ENCODE measurements around the gene APOL4. TPM values are rescaled to one million over a fixed set of nuclear protein-coding genes. Genes with fewer than 3 reads are reported as not detected.

Gene APOL4
- total RNA-seq, 1 donor from 2014 or later, result not detected

GRCh38 chr22:36213586-36213985 lies 12.0 kb upstream of the APOL4 start:
- no peak overlapping the region for H3K9ac ChIP-seq (ENCODE audit: low read length)
- no peak overlapping the region for H3K27ac Mint-ChIP-seq (ENCODE audit: unreplicated experiment)

GRCh38 chr22:36212901-36213300 lies 11.3 kb upstream of the APOL4 start:
- H3K9me3 ChIP-seq (ENCODE audit: insufficient read depth, low read depth, low read length), result no peaks in the 10 kb centered on the region
- no peak overlapping the region for H3K27ac ChIP-seq (ENCODE audit: low read depth, low read length)
- Mint-ChIP-seq H3K4me1 (ENCODE audit: low read depth, unreplicated experiment) (peaks cover 2% of the 10 kb centered on the region), H3K9me3 (ENCODE audit: unreplicated experiment) (peaks cover 19% of the 10 kb centered on the region), H3K27me3 (ENCODE audit: low read depth, unreplicated experiment) (peaks cover 49% of the 10 kb centered on the region), H3K36me3 (ENCODE audit: low read depth, unreplicated experiment) (peaks cover 9% of the 10 kb centered on the region), H3K4me3 (ENCODE audit: unreplicated experiment) (no peak overlapping the region), H3K27ac (ENCODE audit: unreplicated experiment) (no peak overlapping the region)
- peaks cover 36% of the 10 kb centered on the region for H3K27me3 ChIP-seq (ENCODE audit: insufficient read depth, low read length)
- FAIRE-seq, result no peak
- H2AFZ ChIP-seq (ENCODE audit: low read depth, low read length), result no peak overlapping the region
- H3K36me3 ChIP-seq (ENCODE audit: insufficient read depth, low read length), result no peaks in the 10 kb centered on the region
- no peak overlapping the region for H3K9ac ChIP-seq (ENCODE audit: low read length)
- no peak for DNase-seq (ENCODE audit: low read depth)
- TF ChIP-seq CTCF (IDR thresholded peaks at IDR 0.05; ENCODE audit: insufficient read depth, low read depth, low read length) (no peak), EZH2 (IDR thresholded peaks at IDR 0.05; ENCODE audit: insufficient read depth, low read length) (no peak)
- peaks cover 8% of the 10 kb centered on the region for H3K4me1 ChIP-seq (ENCODE audit: insufficient read depth, low read length)
- H4K20me1 ChIP-seq (ENCODE audit: insufficient read depth, low read length), result no peaks in the 10 kb centered on the region
- no peak overlapping the region for H3K4me2 ChIP-seq (ENCODE audit: low read length)
- no peaks in the 10 kb centered on the region for H3K79me2 ChIP-seq (ENCODE audit: insufficient read depth, low read length)
- no peak overlapping the region for H3K4me3 ChIP-seq (ENCODE audit: insufficient read depth, low read depth, low read length)

More at GRCh38 chr22:36213586-36213985, 12.0 kb upstream of the APOL4 start:
- TF ChIP-seq EZH2 (IDR thresholded peaks at IDR 0.05; ENCODE audit: insufficient read depth, low read length) (no peak), CTCF (IDR thresholded peaks at IDR 0.05; ENCODE audit: insufficient read depth, low read depth, low read length) (no peak)
- no peak overlapping the region for H3K27ac ChIP-seq (ENCODE audit: low read depth, low read length)
- peaks cover 8% of the 10 kb centered on the region for H3K4me1 ChIP-seq (ENCODE audit: insufficient read depth, low read length)
- Mint-ChIP-seq H3K36me3 (ENCODE audit: low read depth, unreplicated experiment) (peaks cover 7% of the 10 kb centered on the region), H3K27me3 (ENCODE audit: low read depth, unreplicated experiment) (peaks cover 55% of the 10 kb centered on the region), H3K9me3 (ENCODE audit: unreplicated experiment) (peaks cover 17% of the 10 kb centered on the region), H3K4me1 (ENCODE audit: low read depth, unreplicated experiment) (peaks cover 2% of the 10 kb centered on the region), H3K4me3 (ENCODE audit: unreplicated experiment) (no peak overlapping the region)
- no peak for FAIRE-seq
- peaks cover 43% of the 10 kb centered on the region for H3K27me3 ChIP-seq (ENCODE audit: insufficient read depth, low read length)
- H3K36me3 ChIP-seq (ENCODE audit: insufficient read depth, low read length), result no peaks in the 10 kb centered on the region
- no peaks in the 10 kb centered on the region for H3K79me2 ChIP-seq (ENCODE audit: insufficient read depth, low read length)
- H3K4me2 ChIP-seq (ENCODE audit: low read length), result no peak overlapping the region
- H4K20me1 ChIP-seq (ENCODE audit: insufficient read depth, low read length), result no peaks in the 10 kb centered on the region
- H3K4me3 ChIP-seq (ENCODE audit: insufficient read depth, low read depth, low read length), result no peak overlapping the region
- no peaks in the 10 kb centered on the region for H3K9me3 ChIP-seq (ENCODE audit: insufficient read depth, low read depth, low read length)
- no peak for DNase-seq (ENCODE audit: low read depth)
- H2AFZ ChIP-seq (ENCODE audit: low read depth, low read length), result no peak overlapping the region

GRCh38 chr22:36211237-36211861 lies 9.7 kb upstream of the APOL4 start:
- Histone ChIP-seq H3K27me3 (ENCODE audit: insufficient read depth, low read length) (peaks cover 20% of the 10 kb centered on the region), H3K4me3 (ENCODE audit: insufficient read depth, low read depth, low read length) (no peak overlapping the region), H2AFZ (ENCODE audit: low read depth, low read length) (no peak overlapping the region), H3K4me1 (ENCODE audit: insufficient read depth, low read length) (peaks cover 8% of the 10 kb centered on the region), H3K9ac (ENCODE audit: low read length) (no peak overlapping the region), H3K36me3 (ENCODE audit: insufficient read depth, low read length) (no peaks in the 10 kb centered on the region), H3K79me2 (ENCODE audit: insufficient read depth, low read length) (no peaks in the 10 kb centered on the region), H3K27ac (ENCODE audit: low read depth, low read length) (no peak overlapping the region), H3K4me2 (ENCODE audit: low read length) (peak overlapping the region; percentile 58), H4K20me1 (ENCODE audit: insufficient read depth, low read length) (no peaks in the 10 kb centered on the region), H3K9me3 (ENCODE audit: insufficient read depth, low read depth, low read length) (no peaks in the 10 kb centered on the region)
- peaks cover 45% of the 10 kb centered on the region for H3K27me3 Mint-ChIP-seq (ENCODE audit: low read depth, unreplicated experiment)
- H3K4me3 Mint-ChIP-seq (ENCODE audit: unreplicated experiment), result no peak overlapping the region
- peak overlapping the region; percentile 23 for H3K27ac Mint-ChIP-seq (ENCODE audit: unreplicated experiment)
- no peak for TF ChIP-seq CTCF (IDR thresholded peaks at IDR 0.05; ENCODE audit: insufficient read depth, low read depth, low read length)
- TF ChIP-seq EZH2 (IDR thresholded peaks at IDR 0.05; ENCODE audit: insufficient read depth, low read length), result no peak
- H3K4me1 Mint-ChIP-seq (ENCODE audit: low read depth, unreplicated experiment), result peaks cover 2% of the 10 kb centered on the region
- peaks cover 9% of the 10 kb centered on the region for H3K36me3 Mint-ChIP-seq (ENCODE audit: low read depth, unreplicated experiment)
- FAIRE-seq (no peak), DNase-seq (ENCODE audit: low read depth) (peak; percentile 64)
- H3K9me3 Mint-ChIP-seq (ENCODE audit: unreplicated experiment), result peaks cover 19% of the 10 kb centered on the region

Data from astrocyte (in vitro differentiated cells and primary cell).